CD4-positive, CD25-positive, alpha-beta regulatory T cell (primary cell): Measurements from ENCODE around the gene WDR93. TPM values are rescaled to one million over a fixed set of nuclear protein-coding genes. Genes with fewer than 3 reads are reported as not detected.

Source experiments
- ATAC-seq, 2 donors: fragments of 150-1000 bp; cut with Tn5 transposase; one replicate each; pipeline ENCODE4 v1.10.0; 2021; ENCODE audit warnings: low read depth in 2 of 2, moderate number of reproducible peaks in 2 of 2, moderate library complexity in 1 of 2
- DNase-seq, 3 donors: peaks; one replicate each; pipeline versions ENCODE4 v3.0.0 to v3.0.0-alpha.2; 2012 to 2022; ENCODE audit warnings: mixed read lengths in 1 of 3
- H3K27ac ChIP-seq: one replicate; pipeline ENCODE4 v1.7.0; 2013; ENCODE audit warnings: mild to moderate bottlenecking, low read length; ENCODE audit not compliant: insufficient read depth, poor library complexity, severe bottlenecking
- H3K27me3 ChIP-seq: one replicate; pipeline ENCODE4 v1.7.0; 2013; ENCODE audit warnings: low read length; ENCODE audit not compliant: control insufficient read depth, insufficient read depth
- H3K36me3 ChIP-seq: one replicate; pipeline ENCODE4 v1.7.0; 2013; ENCODE audit warnings: mild to moderate bottlenecking, low read length, moderate library complexity; ENCODE audit not compliant: control insufficient read depth, insufficient read depth
- H3K4me1 ChIP-seq: 2 replicates; pipeline ENCODE4 v1.7.0; 2013; ENCODE audit warnings: mild to moderate bottlenecking, low read length; ENCODE audit not compliant: insufficient read depth, control insufficient read depth, poor library complexity, severe bottlenecking
- H3K4me3 ChIP-seq: one replicate; pipeline ENCODE4 v1.7.0; 2013; ENCODE audit warnings: low read depth, mild to moderate bottlenecking, low read length, moderate library complexity
- H3K9me3 ChIP-seq, 2 experiments: 1 replicate in 1 of 2; 2 replicates in 1 of 2; pipeline ENCODE4 v1.7.0; 2013; ENCODE audit warnings: low read length in 2 of 2, mild to moderate bottlenecking in 1 of 2, moderate library complexity in 1 of 2; ENCODE audit not compliant: control insufficient read depth in 2 of 2
- H3K27ac Mint-ChIP-seq, 3 donors: one replicate each; pipeline ENCODE4 v1.8.0; 2020 to 2022; ENCODE audit warnings: mild to moderate bottlenecking in 3 of 3, mixed read lengths in 3 of 3, moderate library complexity in 2 of 3
- H3K27me3 Mint-ChIP-seq: one replicate; pipeline ENCODE4 v1.8.0; 2022; ENCODE audit warnings: mild to moderate bottlenecking, mixed read lengths
- H3K36me3 Mint-ChIP-seq: one replicate; pipeline ENCODE4 v1.8.0; 2020; ENCODE audit warnings: mixed read lengths
- H3K4me1 Mint-ChIP-seq, 4 donors: one replicate each; pipeline ENCODE4 v1.8.0; 2020 to 2022; ENCODE audit warnings: mixed read lengths in 4 of 4, mild to moderate bottlenecking in 1 of 4
- H3K4me3 Mint-ChIP-seq, 4 donors: one replicate each; pipeline ENCODE4 v1.8.0; 2020 to 2022; ENCODE audit warnings: mild to moderate bottlenecking in 4 of 4, mixed read lengths in 4 of 4, moderate library complexity in 3 of 4
- H3K9me3 Mint-ChIP-seq, 7 donors: one replicate each; pipeline ENCODE4 v1.8.0; 2020 to 2022; ENCODE audit warnings: mixed read lengths in 7 of 7, mild to moderate bottlenecking in 3 of 7, moderate library complexity in 2 of 7
- polyA plus RNA-seq, 4 donors: library from polyadenylated mRNA; unstranded; fragments of 300-500 nt; fragmentation: Illumina TruSeq; gene quantifications; one replicate each; pipeline ENCODE4 v1.2.3, GENCODE V29; 2021
- total RNA-seq: library from RNA; stranded (reverse); gene quantifications from one replicate; pipeline ENCODE4 v1.2.3, GENCODE V29; 2022

Gene WDR93
- total and polyA plus RNA-seq, 5 donors from 2014 or later, result not detected

- H3K4me3 ChIP-seq, result no peak overlapping the region
- H3K27ac ChIP-seq, result no peak overlapping the region
- no peak overlapping the region for H3K4me3 Mint-ChIP-seq
- H3K27me3 Mint-ChIP-seq, result peaks cover 9% of the 10 kb centered on the region
- H3K36me3 ChIP-seq, result no peaks in the 10 kb centered on the region
- H3K27me3 ChIP-seq, result no peaks in the 10 kb centered on the region
- DNase-seq (no peak), ATAC-seq (no peak)
- no peaks in the 10 kb centered on the region for H3K9me3 Mint-ChIP-seq
- H3K4me1 Mint-ChIP-seq, result no peaks in the 10 kb centered on the region
- no peaks in the 10 kb centered on the region for H3K9me3 ChIP-seq
- H3K4me1 ChIP-seq, result no peaks in the 10 kb centered on the region
- H3K36me3 Mint-ChIP-seq, result no peaks in the 10 kb centered on the region
- peak overlapping the region in 1 of 3 donors; percentile 73 for H3K27ac Mint-ChIP-seq
Measured at GRCh38 chr15:89761009-89761831, 70.6 kb downstream of the WDR93 start.

- Mint-ChIP-seq H3K9me3 (no peaks in the 10 kb centered on the region), H3K4me3 (no peak overlapping the region), H3K36me3 (no peaks in the 10 kb centered on the region), H3K27me3 (peaks cover 9% of the 10 kb centered on the region), H3K27ac (no peak overlapping the region), H3K4me1 (no peaks in the 10 kb centered on the region)
- DNase-seq, result no peak
- no peaks in the 10 kb centered on the region for H3K36me3 ChIP-seq
- no peak overlapping the region for H3K4me3 ChIP-seq
- no peaks in the 10 kb centered on the region for H3K4me1 ChIP-seq
- no peak for ATAC-seq
- no peaks in the 10 kb centered on the region for H3K9me3 ChIP-seq
- no peak overlapping the region for H3K27ac ChIP-seq
- no peaks in the 10 kb centered on the region for H3K27me3 ChIP-seq
Measured at GRCh38 chr15:89761929-89762328, 71.3 kb downstream of the WDR93 start.

GRCh38 chr15:89765694-89766093 is 75.1 kb downstream of the WDR93 start:
- H3K36me3 ChIP-seq, result no peaks in the 10 kb centered on the region
- H3K27me3 ChIP-seq, result no peaks in the 10 kb centered on the region
- Mint-ChIP-seq H3K27ac (no peak overlapping the region), H3K27me3 (peaks cover 6% of the 10 kb centered on the region), H3K4me3 (no peak overlapping the region), H3K4me1 (no peaks in the 10 kb centered on the region), H3K9me3 (no peaks in the 10 kb centered on the region), H3K36me3 (no peaks in the 10 kb centered on the region)
- ATAC-seq (no peak), DNase-seq (no peak)
- H3K4me1 ChIP-seq, result no peaks in the 10 kb centered on the region
- H3K9me3 ChIP-seq, result no peaks in the 10 kb centered on the region
- no peak overlapping the region for H3K27ac ChIP-seq
- no peak overlapping the region for H3K4me3 ChIP-seq

- H3K27me3 Mint-ChIP-seq, result peaks cover 4% of the 10 kb centered on the region
- Histone ChIP-seq H3K9me3 (no peaks in the 10 kb centered on the region), H3K4me3 (no peak overlapping the region), H3K27me3 (no peaks in the 10 kb centered on the region), H3K4me1 (no peaks in the 10 kb centered on the region), H3K27ac (no peak overlapping the region), H3K36me3 (no peaks in the 10 kb centered on the region)
- no peak overlapping the region for H3K27ac Mint-ChIP-seq
- DNase-seq (no peak), ATAC-seq (no peak)
- no peaks in the 10 kb centered on the region for H3K36me3 Mint-ChIP-seq
- no peaks in the 10 kb centered on the region for H3K9me3 Mint-ChIP-seq
- H3K4me1 Mint-ChIP-seq, result no peaks in the 10 kb centered on the region
- H3K4me3 Mint-ChIP-seq, result no peak overlapping the region
Measured at GRCh38 chr15:89766357-89767311, 76.0 kb downstream of the WDR93 start.

- H3K27ac Mint-ChIP-seq, result no peak overlapping the region
- no peaks in the 10 kb centered on the region for H3K9me3 ChIP-seq
- peaks cover 4% of the 10 kb centered on the region for H3K27me3 Mint-ChIP-seq
- DNase-seq (no peak), ATAC-seq (no peak)
- H3K27me3 ChIP-seq, result no peaks in the 10 kb centered on the region
- no peaks in the 10 kb centered on the region for H3K36me3 ChIP-seq
- no peaks in the 10 kb centered on the region for H3K4me1 Mint-ChIP-seq
- H3K27ac ChIP-seq, result no peak overlapping the region
- no peaks in the 10 kb centered on the region for H3K9me3 Mint-ChIP-seq
- no peaks in the 10 kb centered on the region for H3K4me1 ChIP-seq
- H3K36me3 Mint-ChIP-seq, result no peaks in the 10 kb centered on the region
- H3K4me3 Mint-ChIP-seq, result no peak overlapping the region
- no peak overlapping the region for H3K4me3 ChIP-seq
Measured at GRCh38 chr15:89767411-89767915, 76.9 kb downstream of the WDR93 start.

- Mint-ChIP-seq H3K27me3 (peaks cover 4% of the 10 kb centered on the region), H3K36me3 (no peaks in the 10 kb centered on the region), H3K9me3 (no peaks in the 10 kb centered on the region), H3K27ac (peak overlapping the region in 1 of 3 donors; percentile 64), H3K4me1 (no peaks in the 10 kb centered on the region), H3K4me3 (no peak overlapping the region)
- H3K4me3 ChIP-seq, result no peak overlapping the region
- H3K27ac ChIP-seq, result no peak overlapping the region
- no peaks in the 10 kb centered on the region for H3K4me1 ChIP-seq
- no peaks in the 10 kb centered on the region for H3K27me3 ChIP-seq
- H3K36me3 ChIP-seq, result no peaks in the 10 kb centered on the region
- H3K9me3 ChIP-seq, result no peaks in the 10 kb centered on the region
- DNase-seq (no peak), ATAC-seq (no peak)
Measured at GRCh38 chr15:89768071-89768500, 77.5 kb downstream of the WDR93 start.

GRCh38 chr15:89769366-89769765 is 78.8 kb downstream of the WDR93 start:
- ATAC-seq, result no peak
- no peak overlapping the region for H3K27ac Mint-ChIP-seq
- Histone ChIP-seq H3K4me1 (no peaks in the 10 kb centered on the region), H3K36me3 (no peaks in the 10 kb centered on the region), H3K27ac (no peak overlapping the region), H3K4me3 (no peak overlapping the region), H3K9me3 (no peaks in the 10 kb centered on the region), H3K27me3 (no peaks in the 10 kb centered on the region)
- peaks cover 5% of the 10 kb centered on the region for H3K27me3 Mint-ChIP-seq
- no peaks in the 10 kb centered on the region for H3K36me3 Mint-ChIP-seq
- DNase-seq, result no peak
- H3K4me3 Mint-ChIP-seq, result no peak overlapping the region
- H3K9me3 Mint-ChIP-seq, result no peaks in the 10 kb centered on the region
- H3K4me1 Mint-ChIP-seq, result no peaks in the 10 kb centered on the region
